Body of pancreas (tissue), 4 donors: ENCODE measurements around the gene GMPPA. TPM values are rescaled to one million over a fixed set of nuclear protein-coding genes. Genes with fewer than 3 reads are reported as not detected.

ENCODE experiments used
- ATAC-seq: fragments of 150-250 bp; one replicate; pipeline ENCODE4 v1.9.1; 2016
- DNase-seq, 4 donors: peaks; one replicate each; pipeline ENCODE4 v3.0.0-alpha.2; 2019
- H3K27ac ChIP-seq, 4 donors: fragments of 200-600 bp; sonication (generic); 1 replicate in 3 of 4; 2 replicates in 1 of 4; pipeline versions ENCODE4 v1.5.1 to v1.6.1; 2016 to 2019; ENCODE audit warnings: mild to moderate bottlenecking in 1 of 4, mixed read lengths in 1 of 4, moderate library complexity in 1 of 4
- H3K27me3 ChIP-seq, 2 donors: fragments of 200-600 bp; sonication (generic); one replicate each; pipeline ENCODE4 v1.6.0; 2016; ENCODE audit warnings: mild to moderate bottlenecking in 1 of 2
- H3K36me3 ChIP-seq, 2 donors: fragments of 200-600 bp; sonication (generic); replicated peaks in 1 of 2; 2 replicates each; pipeline ENCODE4 v1.5.1; 2016; ENCODE audit warnings: low read depth in 2 of 2; ENCODE audit not compliant: insufficient read depth in 1 of 2
- H3K4me1 ChIP-seq: fragments of 200-600 bp; sonication (generic); one replicate; pipeline ENCODE4 v1.6.0; 2016
- H3K4me3 ChIP-seq, 2 donors: fragments of 200-600 bp; sonication (generic); 1 replicate in 1 of 2; 2 replicates in 1 of 2; pipeline ENCODE4 v1.5.1; 2016 to 2019
- H3K9me3 ChIP-seq, 3 donors: fragments of 200-600 bp; sonication (generic); 1 replicate in 2 of 3; 2 replicates in 1 of 3; pipeline ENCODE4 v1.5.1; 2016
- CTCF ChIP-seq, 7 experiments: fragments of 450-650 bp in 4 of 7; fragments of 200-600 bp in 3 of 7; sonication (generic) in 3 of 7; IDR thresholded peaks; one replicate each; pipeline ENCODE4 v1.5.1; 2016 to 2019; ENCODE audit warnings: antibody characterized with exemption in 7 of 7
- POLR2A ChIP-seq, 3 donors: fragments of 450-650 bp; IDR thresholded peaks; one replicate each; pipeline ENCODE4 v1.6.1; 2016; ENCODE audit warnings: antibody characterized with exemption in 3 of 3, mild to moderate bottlenecking in 2 of 3
- WGBS, 2 donors: methylation state at CpG; one replicate each; pipeline ENCODE4 v1.1.5; 2017; 5-methylcytosine and 5-hydroxymethylcytosine counted together
- intact Hi-C: fragments of 100-400 bp; cut with DNase I; formaldehyde crosslinking; loops from one replicate; pipeline ENCODE4 v1.15.1; 2023
- microRNA-seq, 2 donors: library from miRNA; unstranded; fragments of <30 nt; microRNA quantifications; one replicate each; pipeline ENCODE4, GENCODE V29; 2016; ENCODE audit warnings: borderline number of aligned reads in 2 of 2, borderline replicate concordance in 2 of 2
- small RNA-seq: library from RNA; depleted of rRNA; stranded (forward); fragments of <200 nt; gene quantifications from one replicate; pipeline ENCODE3, GENCODE V24; 2016
- total RNA-seq, 2 donors: library from RNA; depleted of rRNA; stranded (reverse); fragments of >200 nt; gene quantifications; one replicate each; pipeline ENCODE4 v1.1.0, GENCODE V29; 2016

GMPPA gene
- total RNA-seq, 2 donors from 2014 or later: 40.5 to 57.4 TPM

- H3K27ac ChIP-seq: no peak overlapping the region
- peaks cover 25% of the 10 kb centered on the region for H3K4me1 ChIP-seq
- ATAC-seq: no peak
- no peak for TF ChIP-seq CTCF (IDR thresholded peaks at IDR 0.05)
- no peak for TF ChIP-seq POLR2A (IDR thresholded peaks at IDR 0.05)
- no peaks in the 10 kb centered on the region for H3K27me3 ChIP-seq
- DNase-seq: no peak
- H3K36me3 ChIP-seq: no peaks in the 10 kb centered on the region
- H3K9me3 ChIP-seq: no peaks in the 10 kb centered on the region
- 70 to 74% methylated on average over 12 of the region's 12 CpGs for WGBS, 2 donors
- intact Hi-C loops: no loop called here
- no peak overlapping the region for H3K4me3 ChIP-seq
These were observed 54.8 kb downstream of the GMPPA start for GRCh38 chr2:219553463-219553963.

- DNase-seq (no peak), ATAC-seq (no peak)
- Histone ChIP-seq H3K9me3 (no peaks in the 10 kb centered on the region), H3K4me1 (peaks cover 25% of the 10 kb centered on the region), H3K27me3 (no peaks in the 10 kb centered on the region), H3K36me3 (no peaks in the 10 kb centered on the region), H3K27ac (no peak overlapping the region), H3K4me3 (no peak overlapping the region)
- TF ChIP-seq CTCF (IDR thresholded peaks at IDR 0.05) (no peak), POLR2A (IDR thresholded peaks at IDR 0.05) (no peak)
- 91 to 93% methylated on average over 12 to 15 of the region's 15 CpGs for WGBS, 2 donors
- intact Hi-C loops: no loop called here
These were observed 55.7 kb downstream of the GMPPA start for GRCh38 chr2:219554350-219554749.

GRCh38 chr2:219555956-219556355 is 57.3 kb downstream of the GMPPA start:
- H3K4me3 ChIP-seq: no peak overlapping the region
- intact Hi-C loops: no loop called here
- no peaks in the 10 kb centered on the region for H3K9me3 ChIP-seq
- no peaks in the 10 kb centered on the region for H3K36me3 ChIP-seq
- TF ChIP-seq POLR2A (IDR thresholded peaks at IDR 0.05) (no peak), CTCF (IDR thresholded peaks at IDR 0.05) (no peak)
- 88 to 91% methylated on average over 6 to 19 of the region's 20 CpGs for WGBS, 2 donors
- ATAC-seq: no peak
- H3K27ac ChIP-seq: no peak overlapping the region
- H3K4me1 ChIP-seq: peaks cover 32% of the 10 kb centered on the region
- DNase-seq: peak in 1 of 4 donors; percentile 8
- H3K27me3 ChIP-seq: no peaks in the 10 kb centered on the region

GRCh38 chr2:219556413-219556812 is 57.7 kb downstream of the GMPPA start:
- Histone ChIP-seq H3K9me3 (no peaks in the 10 kb centered on the region), H3K4me3 (no peak overlapping the region), H3K4me1 (peaks cover 31% of the 10 kb centered on the region), H3K36me3 (no peaks in the 10 kb centered on the region), H3K27ac (no peak overlapping the region), H3K27me3 (no peaks in the 10 kb centered on the region)
- intact Hi-C loops: no loop called here
- TF ChIP-seq CTCF (IDR thresholded peaks at IDR 0.05) (no peak), POLR2A (IDR thresholded peaks at IDR 0.05) (no peak)
- WGBS, 2 donors: 83 to 92% methylated on average over 3 to 19 of the region's 19 CpGs
- ATAC-seq (no peak), DNase-seq (peak in 1 of 4 donors; percentile 8)

Small RNAs within 50 kb of the gene (microRNA-seq; reads per million reads assigned to microRNA genes)
- 0 reads per million in 2 donors for gene MIR3132

Small RNAs within 50 kb of the gene (small RNA-seq; reads per million reads assigned to genes)
- gene MIR3132: not detected

Other genes starting within 250 kb of the GMPPA start
- gene TUBA4B, start 245.6 kb upstream of the GMPPA start, total RNA-seq: not detected
- 10 to 100 TPM; 17.8 to 20.2 TPM for gene TUBA4A, start 245.0 kb upstream of the GMPPA start, total RNA-seq
- 10 to 100 TPM; 60.3 to 68.0 TPM for gene DNAJB2, start 219.5 kb upstream of the GMPPA start, total RNA-seq
- 10 to 100 TPM; 18.7 to 19.8 TPM for gene PTPRN, start 189.5 kb upstream of the GMPPA start, total RNA-seq
- gene RESP18, start 166.1 kb upstream of the GMPPA start, total RNA-seq: not detected
- gene DNPEP, start 111.0 kb upstream of the GMPPA start, total RNA-seq: 10 to 100 TPM; 18.4 to 24.7 TPM
- 10 to 100 TPM; 12.7 to 23.1 TPM for gene DES, start 80.5 kb upstream of the GMPPA start, total RNA-seq
- 1 to 10 TPM; 2.9 to 3.6 TPM for gene SPEG, start 64.0 kb upstream of the GMPPA start, total RNA-seq
- not detected for gene ASIC4, start 15.6 kb downstream of the GMPPA start, total RNA-seq
- gene CHPF, start 44.9 kb downstream of the GMPPA start, total RNA-seq: 100 to 1,000 TPM; 115 to 232 TPM
- gene TMEM198, start 45.1 kb downstream of the GMPPA start, total RNA-seq: 1 to 10 TPM; 3.3 to 5.7 TPM
- 100 to 1,000 TPM; 119 to 185 TPM for gene OBSL1, start 72.6 kb downstream of the GMPPA start, total RNA-seq
- 1 to 10 TPM in 1 of 2 donors, under 1 TPM in 1; 0.66 to 1.6 TPM for gene INHA, start 73.4 kb downstream of the GMPPA start, total RNA-seq
- gene STK11IP, start 99.0 kb downstream of the GMPPA start, total RNA-seq: 10 to 100 TPM in 1 of 2 donors, 1 to 10 TPM in 1; 9.6 to 18.1 TPM
- gene SLC4A3, start 128.7 kb downstream of the GMPPA start, total RNA-seq: 10 to 100 TPM in 1 of 2 donors, 1 to 10 TPM in 1; 2.6 to 10.9 TPM